ENCODE data around the gene CEP19. TPM values are rescaled to one million over a fixed set of nuclear protein-coding genes. Genes with fewer than 3 reads are reported as not detected.

The CEP19 gene
- total and polyA plus RNA-seq, 2 of the 8 experiments (the other 6 are each of a cell fraction or from before 2014, with no cell fraction given), result 0.95 to 1.6 TPM

DNA sequence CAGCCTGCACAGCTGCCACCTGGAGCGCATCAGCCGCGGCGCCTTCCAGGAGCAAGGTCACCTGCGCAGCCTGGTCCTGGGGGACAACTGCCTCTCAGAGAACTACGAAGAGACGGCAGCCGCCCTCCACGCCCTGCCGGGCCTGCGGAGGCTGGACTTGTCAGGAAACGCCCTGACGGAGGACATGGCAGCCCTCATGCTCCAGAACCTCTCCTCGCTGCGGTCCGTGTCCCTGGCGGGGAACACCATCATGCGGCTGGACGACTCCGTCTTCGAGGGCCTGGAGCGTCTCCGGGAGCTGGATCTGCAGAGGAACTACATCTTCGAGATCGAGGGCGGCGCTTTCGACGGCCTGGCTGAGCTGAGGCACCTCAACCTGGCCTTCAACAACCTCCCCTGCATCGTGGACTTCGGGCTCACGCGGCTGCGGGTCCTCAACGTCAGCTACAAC, 52.1 kb downstream of the CEP19 start (continued):
- TF ChIP-seq HDAC6 (IDR thresholded peaks at IDR 0.05; ENCODE audit: low read depth, low read length), result no peak
- TF ChIP-seq ZNF274 (IDR thresholded peaks at IDR 0.05; ENCODE audit: borderline replicate concordance, extremely low read depth, low read length), result no peak

Small RNA genes lying within 50 kb of the gene (small RNA-seq; reads per million reads assigned to genes)
- not detected for gene RNU4-89P (ENCODE audit: insufficient read depth)
- not detected for gene RNU6-646P (ENCODE audit: insufficient read depth)

Other genes starting within 250 kb of the CEP19 start
- gene RNF168, start 208.5 kb downstream of the CEP19 start, total RNA-seq (2021; fragmentation: NEBNext Ultra II Directional; extraction: Animal tissue kit (Norgen Biotek cat#: 25700)), result 62.9 and 63.5 TPM in 2 replicates
- 6.3 and 8.1 TPM in 2 replicates for gene RNF168, start 208.5 kb downstream of the CEP19 start, polyA plus RNA-seq (2011; rRNA removed)
- gene SMCO1, start 196.9 kb downstream of the CEP19 start, total RNA-seq (2021; fragmentation: NEBNext Ultra II Directional; extraction: Animal tissue kit (Norgen Biotek cat#: 25700)), result not detected in 2 replicates
- 0.03 TPM in 1 of 2 replicates, not detected in the other for gene SMCO1, start 196.9 kb downstream of the CEP19 start, polyA plus RNA-seq (2011; rRNA removed)
- gene WDR53, start 143.7 kb downstream of the CEP19 start, total RNA-seq (2021; fragmentation: NEBNext Ultra II Directional; extraction: Animal tissue kit (Norgen Biotek cat#: 25700)), result 17.9 and 18.8 TPM in 2 replicates
- 4.7 and 7.4 TPM in 2 replicates for gene WDR53, start 143.7 kb downstream of the CEP19 start, polyA plus RNA-seq (2011; rRNA removed)
- 18.0 and 19.4 TPM in 2 replicates for gene FBXO45, start 143.6 kb downstream of the CEP19 start, total RNA-seq (2021; fragmentation: NEBNext Ultra II Directional; extraction: Animal tissue kit (Norgen Biotek cat#: 25700))
- gene FBXO45, start 143.6 kb downstream of the CEP19 start, polyA plus RNA-seq (2011; rRNA removed), result 3.4 and 5.2 TPM in 2 replicates
- 5.1 and 5.3 TPM in 2 replicates for gene NRROS, start 72.6 kb downstream of the CEP19 start, total RNA-seq (2021; fragmentation: NEBNext Ultra II Directional; extraction: Animal tissue kit (Norgen Biotek cat#: 25700))
- gene NRROS, start 72.6 kb downstream of the CEP19 start, polyA plus RNA-seq (2011; rRNA removed), result 6.8 and 7.3 TPM in 2 replicates
- gene PIGX, start 127 bp upstream of the CEP19 start, total RNA-seq (2021; fragmentation: NEBNext Ultra II Directional; extraction: Animal tissue kit (Norgen Biotek cat#: 25700)), result 14.7 and 14.9 TPM in 2 replicates
- gene PIGX, start 127 bp upstream of the CEP19 start, polyA plus RNA-seq (2011; rRNA removed), result 5.0 and 7.0 TPM in 2 replicates
- gene PAK2, start 27.6 kb upstream of the CEP19 start, total RNA-seq (2021; fragmentation: NEBNext Ultra II Directional; extraction: Animal tissue kit (Norgen Biotek cat#: 25700)), result 60.5 and 62.8 TPM in 2 replicates
- 8.5 and 13.1 TPM in 2 replicates for gene PAK2, start 27.6 kb upstream of the CEP19 start, polyA plus RNA-seq (2011; rRNA removed)
- 27.3 TPM in 2 replicates for gene SENP5, start 155.7 kb upstream of the CEP19 start, total RNA-seq (2021; fragmentation: NEBNext Ultra II Directional; extraction: Animal tissue kit (Norgen Biotek cat#: 25700))
- gene SENP5, start 155.7 kb upstream of the CEP19 start, polyA plus RNA-seq (2011; rRNA removed), result 4.8 and 6.7 TPM in 2 replicates
- gene NCBP2, start 230.3 kb upstream of the CEP19 start, total RNA-seq (2021; fragmentation: NEBNext Ultra II Directional; extraction: Animal tissue kit (Norgen Biotek cat#: 25700)), result 96.7 and 100 TPM in 2 replicates
- 34.1 and 35.4 TPM in 2 replicates for gene NCBP2, start 230.3 kb upstream of the CEP19 start, polyA plus RNA-seq (2011; rRNA removed)